Measurements from ENCODE around the gene COL21A1.
A peak's percentile ranks its signal among the peaks of the same experiment; 100 is the strongest.
"Not testable (repeated sequence)": the region's sequence is repeated elsewhere in the genome, so short reads cannot be mapped to it uniquely, and the experiment has no call there.

COL21A1 gene

GRCh38 chr6:56246881-56247653 lies at the start of gene COL21A1:
TSS of gene COL21A1 (minus strand) at chr6:56247580. CDS start at chr6:56182618, 64,962 bp downstream.
- peak; percentile 31 for DNase-seq (ENCODE audit: low spot score)

GRCh38 chr6:56293781-56294180 lies 46.4 kb upstream of the COL21A1 start:
- no peak for DNase-seq (ENCODE audit: low spot score)

GRCh38 chr6:56292505-56293181 lies 45.3 kb upstream of the COL21A1 start:
- DNase-seq (ENCODE audit: low spot score): peak; percentile 53

GRCh38 chr6:56291302-56291917 lies 44.0 kb upstream of the COL21A1 start:
- no peak for DNase-seq (ENCODE audit: low spot score)

- no peak for DNase-seq (ENCODE audit: low spot score)
Observed at GRCh38 chr6:56289721-56290120, 42.3 kb upstream of the COL21A1 start.

GRCh38 chr6:56288347-56288746 lies 41.0 kb upstream of the COL21A1 start:
- DNase-seq (ENCODE audit: low spot score): no peak

GRCh38 chr6:56282391-56282790 lies 35.0 kb upstream of the COL21A1 start:
- no peak for DNase-seq (ENCODE audit: low spot score)

- no peak for DNase-seq (ENCODE audit: low spot score)
Observed at GRCh38 chr6:56280126-56280525, 32.7 kb upstream of the COL21A1 start.

- DNase-seq (ENCODE audit: low spot score): peak; percentile 87
Observed at GRCh38 chr6:56279331-56280080, 32.1 kb upstream of the COL21A1 start.

- DNase-seq (ENCODE audit: low spot score): no peak
Observed at GRCh38 chr6:56278171-56278591, 30.8 kb upstream of the COL21A1 start.

GRCh38 chr6:56270812-56271441 lies 23.5 kb upstream of the COL21A1 start:
- DNase-seq (ENCODE audit: low spot score): no peak

- DNase-seq (ENCODE audit: low spot score): no peak
Observed at GRCh38 chr6:56268266-56268665, 20.9 kb upstream of the COL21A1 start.

GRCh38 chr6:56266011-56266410 lies 18.6 kb upstream of the COL21A1 start:
- DNase-seq (ENCODE audit: low spot score): no peak

GRCh38 chr6:56263596-56264315 lies 16.4 kb upstream of the COL21A1 start:
- no peak for DNase-seq (ENCODE audit: low spot score)

- DNase-seq (ENCODE audit: low spot score): not testable (repeated sequence)
Observed at GRCh38 chr6:56260593-56260992, 13.2 kb upstream of the COL21A1 start.

GRCh38 chr6:56259234-56260077 lies 12.1 kb upstream of the COL21A1 start:
- DNase-seq (ENCODE audit: low spot score): no peak

- DNase-seq (ENCODE audit: low spot score): no peak
Observed at GRCh38 chr6:56255349-56255748, 8.0 kb upstream of the COL21A1 start.

- no peak for DNase-seq (ENCODE audit: low spot score)
Observed at GRCh38 chr6:56250266-56250665, 2.9 kb upstream of the COL21A1 start.

- no peak for DNase-seq (ENCODE audit: low spot score)
Observed at GRCh38 chr6:56247654-56248122, 308 bp upstream of the COL21A1 start.

GRCh38 chr6:56246541-56246880 lies 869 bp downstream of the COL21A1 start:
- DNase-seq (ENCODE audit: low spot score): no peak

Data from LoVo (cell line).